Measurements from ENCODE around the gene ITK. TPM values are rescaled to one million over a fixed set of nuclear protein-coding genes. Genes with fewer than 3 reads are reported as not detected.

The ITK gene
- total and polyA plus RNA-seq, 2 donors (not counting 3 experiments of a cell fraction or from before 2014, with no cell fraction given): not detected

DNA sequence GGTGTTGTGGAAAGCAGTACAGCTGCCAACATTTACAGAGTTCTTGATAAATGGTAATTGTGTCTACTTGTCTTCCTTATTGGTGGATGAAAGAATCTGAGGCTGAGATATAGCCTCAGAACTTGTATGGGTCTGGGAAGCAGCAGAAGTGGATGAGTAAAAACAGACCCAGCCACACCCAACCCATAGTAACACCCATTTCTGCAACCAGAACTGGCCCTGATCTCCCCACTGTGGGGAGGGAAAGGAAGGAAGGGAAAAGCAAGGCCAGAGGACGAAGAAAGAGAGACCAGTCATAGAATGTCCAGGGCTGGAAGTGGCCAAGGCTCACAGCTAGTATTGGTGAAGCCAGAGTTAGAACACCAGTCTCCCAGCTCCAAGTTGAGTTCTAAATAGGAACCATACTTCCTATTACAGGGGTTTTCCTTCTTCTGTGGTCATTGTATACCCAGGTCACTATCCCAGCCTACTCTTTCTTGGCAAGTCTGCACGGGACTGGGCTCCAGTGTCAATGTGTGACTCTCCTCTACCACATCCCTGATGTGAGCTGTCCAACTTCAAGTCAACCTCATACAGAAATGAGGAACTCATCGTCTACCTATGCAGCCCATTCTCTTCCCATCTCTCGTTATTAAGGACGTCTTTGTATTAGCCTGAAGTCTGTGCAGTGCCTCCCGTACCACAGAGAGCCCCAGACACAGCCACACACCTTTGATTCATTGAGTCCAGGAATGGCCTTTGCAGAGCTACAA, 35.9 kb downstream of the ITK start:
- BruUV-seq (replicated peaks): no TSS peak
- Histone ChIP-seq H3K9me1 (replicated peaks; ENCODE audit: control insufficient read depth, extremely low read depth, insufficient read depth, low read length) (no peaks in the 10 kb centered on the region), H3K27me3 (ENCODE audit: control insufficient read depth in 2 of 2, insufficient read depth in 2 of 2, low read length in 2 of 2) (no peaks in the 10 kb centered on the region), H3K9me3 (replicated peaks; ENCODE audit: control insufficient read depth, insufficient read depth, low read length) (no peaks in the 10 kb centered on the region), H3K79me2 (ENCODE audit: control insufficient read depth, insufficient read depth, low read length) (no peaks in the 10 kb centered on the region), H3K9ac (replicated peaks; ENCODE audit: extremely low read depth, insufficient read depth, low read length) (no peak overlapping the region), H3K4me1 (ENCODE audit: control insufficient read depth, extremely low read depth, insufficient read depth, low read length) (no peaks in the 10 kb centered on the region), H3K4me2 (ENCODE audit: insufficient read depth, low read length) (no peak overlapping the region), H4K20me1 (replicated peaks; ENCODE audit: control insufficient read depth, extremely low read depth, insufficient read depth, low read length) (no peaks in the 10 kb centered on the region), H2AFZ (ENCODE audit: low read depth, low read length) (no peak overlapping the region), H3K36me3 (ENCODE audit: control insufficient read depth in 2 of 2, extremely low read depth in 1 of 2, insufficient read depth in 2 of 2, low read length in 2 of 2) (no peaks in the 10 kb centered on the region), H3K4me3 (replicated peaks in 1 of 3; ENCODE audit: insufficient read depth in 1 of 3, low read depth in 1 of 3, low read length in 3 of 3) (no peak overlapping the region), H3K27ac (ENCODE audit: insufficient read depth, low read depth, low read length) (no peak overlapping the region)
- CTCF ChIA-PET: no interaction called here
- no peak for TF ChIP-seq FOS (IDR thresholded peaks at IDR 0.05; ENCODE audit: borderline replicate concordance, insufficient read depth, low read length)
- TF ChIP-seq EZH2 (IDR thresholded peaks at IDR 0.05; ENCODE audit: borderline replicate concordance, low read depth, low read length, severe bottlenecking): no peak
- TF ChIP-seq GATA2 (IDR thresholded peaks at IDR 0.05; ENCODE audit: insufficient read depth, insufficient read length, low read depth, low read length): no peak
- no peak for TF ChIP-seq POLR2A (IDR thresholded peaks at IDR 0.05; ENCODE audit: low read depth, low read length)
- no peak for TF ChIP-seq MYC (IDR thresholded peaks at IDR 0.05; ENCODE audit: low read depth, low read length)
- no peak for TF ChIP-seq POLR2AphosphoS5 (IDR thresholded peaks at IDR 0.05; ENCODE audit: insufficient read depth, low read depth, low read length)
- TF ChIP-seq, protein P1, sequence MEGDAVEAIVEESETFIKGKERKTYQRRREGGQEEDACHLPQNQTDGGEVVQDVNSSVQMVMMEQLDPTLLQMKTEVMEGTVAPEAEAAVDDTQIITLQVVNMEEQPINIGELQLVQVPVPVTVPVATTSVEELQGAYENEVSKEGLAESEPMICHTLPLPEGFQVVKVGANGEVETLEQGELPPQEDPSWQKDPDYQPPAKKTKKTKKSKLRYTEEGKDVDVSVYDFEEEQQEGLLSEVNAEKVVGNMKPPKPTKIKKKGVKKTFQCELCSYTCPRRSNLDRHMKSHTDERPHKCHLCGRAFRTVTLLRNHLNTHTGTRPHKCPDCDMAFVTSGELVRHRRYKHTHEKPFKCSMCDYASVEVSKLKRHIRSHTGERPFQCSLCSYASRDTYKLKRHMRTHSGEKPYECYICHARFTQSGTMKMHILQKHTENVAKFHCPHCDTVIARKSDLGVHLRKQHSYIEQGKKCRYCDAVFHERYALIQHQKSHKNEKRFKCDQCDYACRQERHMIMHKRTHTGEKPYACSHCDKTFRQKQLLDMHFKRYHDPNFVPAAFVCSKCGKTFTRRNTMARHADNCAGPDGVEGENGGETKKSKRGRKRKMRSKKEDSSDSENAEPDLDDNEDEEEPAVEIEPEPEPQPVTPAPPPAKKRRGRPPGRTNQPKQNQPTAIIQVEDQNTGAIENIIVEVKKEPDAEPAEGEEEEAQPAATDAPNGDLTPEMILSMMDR (IDR thresholded peaks at IDR 0.05; ENCODE audit: extremely low read depth in 1 of 2, insufficient read depth in 1 of 2, low read depth in 1 of 2, low read length in 2 of 2): no peak
- no peak for TF ChIP-seq JUN (IDR thresholded peaks at IDR 0.05; ENCODE audit: borderline replicate concordance, insufficient read depth, insufficient read length, low read depth)
- TF ChIP-seq, protein P2, sequence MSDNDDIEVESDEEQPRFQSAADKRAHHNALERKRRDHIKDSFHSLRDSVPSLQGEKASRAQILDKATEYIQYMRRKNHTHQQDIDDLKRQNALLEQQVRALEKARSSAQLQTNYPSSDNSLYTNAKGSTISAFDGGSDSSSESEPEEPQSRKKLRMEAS (IDR thresholded peaks at IDR 0.05; ENCODE audit: insufficient read depth, insufficient read length): no peak
- DNase-seq (ENCODE audit: low read depth, low spot score): no peak
- intact Hi-C loops (cut with micrococcal nuclease) (no loop called here), dilution Hi-C loops (cut with MboI; ENCODE audit: extremely low pct_ligation_motif_present, low sequenced_read_pairs) (no loop called here)
- FAIRE-seq: no peak
- POLR2A ChIA-PET: no interaction called here

All from endothelial cell of umbilical vein (primary cell).